RWPE2 (cell line): ENCODE measurements around the gene BIRC7.

ENCODE experiments used
- ATAC-seq: fragments of 200-7000 bp; cut with Tn5 transposase; 3 replicates; pipeline ENCODE4 v1.9.1; 2021; ENCODE audit warnings: low read depth
- DNase-seq: peaks from one replicate; pipeline ENCODE4 v3.0.0-alpha.2; 2020; ENCODE audit warnings: low spot score
- H3K27ac ChIP-seq: fragments of 450-650 bp; 2 replicates; pipeline ENCODE4 v1.5.1; 2017; ENCODE audit warnings: mild to moderate bottlenecking; ENCODE audit not compliant: poor library complexity, severe bottlenecking
- H3K27me3 ChIP-seq: fragments of 250-450 bp; sonication (Bioruptor Pico); 2 replicates; pipeline ENCODE4 v1.5.1; 2021; ENCODE audit warnings: mild to moderate bottlenecking, moderate library complexity; ENCODE audit not compliant: insufficient read depth, poor library complexity, severe bottlenecking
- H3K36me3 ChIP-seq: fragments of 250-450 bp; sonication (Bioruptor Pico); 2 replicates; pipeline ENCODE4 v1.5.1; 2020; ENCODE audit warnings: low read depth, mild to moderate bottlenecking, moderate library complexity
- H3K4me1 ChIP-seq: fragments of 250-450 bp; sonication (Bioruptor Pico); 2 replicates; pipeline ENCODE4 v1.5.1; 2021; ENCODE audit warnings: mild to moderate bottlenecking, moderate library complexity; ENCODE audit not compliant: insufficient read depth, poor library complexity, severe bottlenecking
- H3K4me3 ChIP-seq: fragments of 250-450 bp; sonication (Bioruptor Pico); 2 replicates; pipeline ENCODE4 v1.5.1; 2021; ENCODE audit warnings: mild to moderate bottlenecking, moderate library complexity; ENCODE audit not compliant: severe bottlenecking
- H3K9me3 ChIP-seq: fragments of 250-450 bp; sonication (Bioruptor Pico); 2 replicates; pipeline ENCODE4 v1.5.1; 2021; ENCODE audit warnings: mild to moderate bottlenecking, moderate library complexity; ENCODE audit not compliant: severe bottlenecking
- TF ChIP-seq, protein P1 (sequence below): fragments of 450-650 bp; IDR thresholded peaks from one replicate; pipeline ENCODE4 v1.5.1; 2017; ENCODE audit warnings: mild to moderate bottlenecking, moderate library complexity; ENCODE audit not compliant: poor library complexity, severe bottlenecking

BIRC7 gene

GRCh38 chr20:63283397-63284082, 47.8 kb downstream of the BIRC7 start:
- Histone ChIP-seq H3K4me1 (no peaks in the 10 kb centered on the region), H3K4me3 (no peak overlapping the region), H3K27me3 (no peaks in the 10 kb centered on the region), H3K36me3 (peaks cover 83% of the 10 kb centered on the region), H3K27ac (no peak overlapping the region), H3K9me3 (no peaks in the 10 kb centered on the region)
- DNase-seq, result peak; percentile 82
- TF ChIP-seq, protein P1, sequence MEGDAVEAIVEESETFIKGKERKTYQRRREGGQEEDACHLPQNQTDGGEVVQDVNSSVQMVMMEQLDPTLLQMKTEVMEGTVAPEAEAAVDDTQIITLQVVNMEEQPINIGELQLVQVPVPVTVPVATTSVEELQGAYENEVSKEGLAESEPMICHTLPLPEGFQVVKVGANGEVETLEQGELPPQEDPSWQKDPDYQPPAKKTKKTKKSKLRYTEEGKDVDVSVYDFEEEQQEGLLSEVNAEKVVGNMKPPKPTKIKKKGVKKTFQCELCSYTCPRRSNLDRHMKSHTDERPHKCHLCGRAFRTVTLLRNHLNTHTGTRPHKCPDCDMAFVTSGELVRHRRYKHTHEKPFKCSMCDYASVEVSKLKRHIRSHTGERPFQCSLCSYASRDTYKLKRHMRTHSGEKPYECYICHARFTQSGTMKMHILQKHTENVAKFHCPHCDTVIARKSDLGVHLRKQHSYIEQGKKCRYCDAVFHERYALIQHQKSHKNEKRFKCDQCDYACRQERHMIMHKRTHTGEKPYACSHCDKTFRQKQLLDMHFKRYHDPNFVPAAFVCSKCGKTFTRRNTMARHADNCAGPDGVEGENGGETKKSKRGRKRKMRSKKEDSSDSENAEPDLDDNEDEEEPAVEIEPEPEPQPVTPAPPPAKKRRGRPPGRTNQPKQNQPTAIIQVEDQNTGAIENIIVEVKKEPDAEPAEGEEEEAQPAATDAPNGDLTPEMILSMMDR, result no peak
- ATAC-seq, result no peak

- Histone ChIP-seq H3K4me1 (no peaks in the 10 kb centered on the region), H3K4me3 (no peak overlapping the region), H3K9me3 (no peaks in the 10 kb centered on the region), H3K27ac (no peak overlapping the region), H3K27me3 (no peaks in the 10 kb centered on the region), H3K36me3 (peaks cover 83% of the 10 kb centered on the region)
- TF ChIP-seq, protein P1, result no peak
- no peak for DNase-seq
- ATAC-seq, result no peak
Observed at GRCh38 chr20:63284083-63284440, 48.4 kb downstream of the BIRC7 start.

- TF ChIP-seq, protein P1, result no peak
- no peaks in the 10 kb centered on the region for H3K9me3 ChIP-seq
- no peaks in the 10 kb centered on the region for H3K4me1 ChIP-seq
- DNase-seq (peak; percentile 84), ATAC-seq (no peak)
- no peak overlapping the region for H3K27ac ChIP-seq
- H3K27me3 ChIP-seq, result no peaks in the 10 kb centered on the region
- H3K36me3 ChIP-seq, result peaks cover 81% of the 10 kb centered on the region
- H3K4me3 ChIP-seq, result no peak overlapping the region
Observed at GRCh38 chr20:63284544-63284949, 48.8 kb downstream of the BIRC7 start.

DNA sequence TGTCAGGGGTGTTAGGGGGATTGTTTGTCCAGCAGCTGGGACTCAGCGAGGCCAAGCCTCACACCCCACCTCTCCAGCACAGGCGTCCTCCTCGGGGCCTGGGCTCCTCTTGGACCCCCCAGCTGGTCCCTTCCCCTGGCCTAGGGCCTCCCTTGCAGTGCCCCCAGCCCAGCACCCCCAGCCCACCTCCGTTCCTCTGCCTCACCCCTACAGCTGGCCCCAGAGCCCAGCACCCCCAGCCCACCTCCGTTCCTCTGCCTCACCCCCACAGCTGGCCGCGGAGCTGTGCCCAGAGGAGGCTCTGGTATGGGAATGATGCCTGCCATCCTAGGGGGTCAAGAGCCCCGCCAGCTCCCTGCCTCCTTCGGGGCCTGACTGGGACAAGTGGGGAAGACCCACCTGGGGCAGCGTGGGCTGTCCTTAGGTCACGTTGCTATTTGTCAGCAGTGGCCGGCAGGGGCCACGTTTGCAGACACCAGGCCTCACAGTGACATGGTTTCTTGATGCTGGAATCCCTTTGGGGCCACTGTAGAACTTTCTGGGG, 49.3 kb downstream of the BIRC7 start:
- H3K27ac ChIP-seq, result no peak overlapping the region
- no peaks in the 10 kb centered on the region for H3K4me1 ChIP-seq
- TF ChIP-seq, protein P1, result no peak
- H3K36me3 ChIP-seq, result peaks cover 76% of the 10 kb centered on the region
- ATAC-seq, result no peak
- H3K4me3 ChIP-seq, result no peak overlapping the region
- peak; percentile 84 for DNase-seq
- no peaks in the 10 kb centered on the region for H3K9me3 ChIP-seq
- H3K27me3 ChIP-seq, result no peaks in the 10 kb centered on the region
